ENCODE measurements around the gene ITK.
"Not testable (repeated sequence)": the region's sequence is repeated elsewhere in the genome, so short reads cannot be mapped to it uniquely, and the experiment has no call there.

The ITK gene

DNA sequence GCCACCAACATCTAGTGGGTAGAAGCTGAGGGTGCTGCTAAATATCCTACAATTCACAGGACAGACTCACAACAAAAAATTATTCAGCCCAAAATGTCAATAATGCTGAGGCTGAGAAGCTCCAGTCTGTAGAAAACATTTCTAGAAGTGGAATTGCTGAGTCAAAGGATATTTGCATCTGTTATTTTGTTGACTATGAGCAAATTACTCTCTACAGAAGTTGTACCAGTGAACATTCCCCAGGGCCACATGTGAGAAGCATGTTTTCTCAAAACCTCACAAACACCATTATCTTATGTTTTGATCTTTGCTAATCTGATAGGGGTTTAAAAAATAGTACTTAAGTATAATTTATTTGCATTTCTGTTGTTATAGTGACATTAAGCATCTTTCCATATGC is 15.4 kb downstream of the ITK start:
- DNase-seq (ENCODE audit: low spot score), result no peak
- TF ChIP-seq CTCF (IDR thresholded peaks at IDR 0.05), result no peak
- no peak overlapping the region for H3K27ac ChIP-seq
- no peak overlapping the region for H3K4me3 ChIP-seq

DNA sequence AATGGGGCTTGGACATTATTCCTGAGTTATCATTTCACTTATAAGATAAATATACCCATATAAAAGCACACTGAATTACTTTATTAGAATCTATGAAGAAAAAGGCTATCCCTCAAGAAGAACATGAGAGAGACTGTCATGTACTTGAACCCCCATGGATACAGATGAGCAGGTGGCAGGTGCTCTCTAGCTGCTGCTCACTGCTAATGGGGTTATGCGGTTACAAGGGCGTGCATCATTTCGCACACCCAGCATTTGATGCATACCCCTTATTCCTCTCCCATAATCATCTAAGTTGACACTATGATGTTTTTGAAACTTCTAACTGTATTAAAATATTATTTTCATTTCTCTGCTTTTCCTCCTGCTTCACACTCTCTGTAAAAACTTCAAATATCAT is 16.4 kb downstream of the ITK start:
- Histone ChIP-seq H3K4me3 (no peak overlapping the region), H3K27ac (no peak overlapping the region)
- TF ChIP-seq CTCF (IDR thresholded peaks at IDR 0.05), result no peak
- no peak for DNase-seq (ENCODE audit: low spot score)

DNA sequence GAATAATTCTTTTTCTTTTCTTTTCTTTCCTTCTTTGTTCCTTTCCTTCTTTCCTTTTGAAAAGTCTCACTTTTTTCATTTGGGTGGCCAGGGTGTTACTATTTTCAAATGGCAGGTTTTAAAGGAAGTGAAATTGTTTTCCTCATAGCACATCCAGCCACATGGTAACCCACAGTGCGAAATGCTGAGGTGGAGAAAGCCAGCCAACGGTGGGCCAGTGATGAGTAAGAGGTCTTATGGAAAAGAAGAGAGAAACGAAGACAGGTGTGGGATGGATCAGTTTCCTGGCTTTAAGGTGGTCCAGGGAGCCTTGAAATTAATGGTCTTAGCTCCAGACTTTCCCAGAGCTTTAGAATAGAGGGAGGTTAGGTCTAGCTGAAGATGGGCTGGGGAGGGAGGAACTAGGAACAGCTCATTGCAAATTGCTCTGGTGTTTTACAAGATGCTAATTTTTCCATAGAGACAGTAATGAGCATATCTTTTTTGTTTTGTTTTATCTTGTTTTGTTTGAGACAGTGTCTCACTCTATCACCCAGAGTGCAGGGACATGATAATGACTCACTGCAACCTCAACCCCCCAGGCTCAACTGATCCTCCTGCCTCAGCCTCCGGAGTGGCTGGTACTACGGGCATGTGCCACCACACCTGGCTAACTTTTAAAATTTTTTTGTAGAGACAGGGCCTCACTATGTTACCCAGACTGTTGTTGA is 17.8 kb downstream of the ITK start:
- Histone ChIP-seq H3K27ac (no peak overlapping the region), H3K4me3 (no peak overlapping the region)
- DNase-seq (ENCODE audit: low spot score), result no peak
- no peak for TF ChIP-seq CTCF (IDR thresholded peaks at IDR 0.05)

DNA sequence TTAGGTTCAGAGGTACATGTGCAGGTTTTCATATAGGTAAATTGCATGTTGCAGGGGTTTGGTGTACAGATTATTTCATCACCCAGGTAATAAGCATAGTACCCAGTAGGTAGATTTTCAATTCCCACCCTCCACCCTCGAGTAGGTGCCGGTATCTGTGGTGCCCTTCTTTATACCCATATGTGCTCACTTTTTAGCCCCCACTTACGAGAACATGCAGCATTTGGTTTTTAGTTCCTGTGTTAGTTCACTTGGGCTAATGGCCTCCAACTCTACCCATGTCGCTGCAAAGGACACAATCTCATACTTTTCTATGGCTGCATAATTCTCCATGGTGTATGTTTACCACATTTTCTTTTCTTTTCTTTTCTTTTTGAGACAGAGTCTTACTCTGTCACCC is 21.2 kb downstream of the ITK start:
- no peak overlapping the region for H3K4me3 ChIP-seq
- no peak overlapping the region for H3K27ac ChIP-seq
- TF ChIP-seq CTCF (IDR thresholded peaks at IDR 0.05), result no peak
- no peak for DNase-seq (ENCODE audit: low spot score)

DNA sequence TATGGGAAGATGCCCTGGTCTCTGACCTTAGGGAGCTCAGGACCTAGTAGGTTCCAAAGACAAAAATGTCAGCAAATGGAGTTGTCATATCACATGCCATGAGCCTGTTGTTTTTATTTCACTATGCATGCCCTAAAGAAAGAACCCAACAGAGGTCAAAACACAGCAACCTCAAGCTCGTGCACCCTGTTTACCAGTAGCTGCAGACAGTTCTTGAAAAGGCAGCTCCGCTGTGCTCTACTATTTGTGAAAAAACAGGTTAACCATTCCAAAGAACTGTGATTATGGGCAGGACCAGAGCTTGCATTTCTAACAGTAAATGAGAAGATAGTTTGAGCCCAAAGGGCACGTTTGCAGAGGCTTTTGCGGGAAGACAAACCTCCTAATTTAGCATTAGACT is 22.8 kb downstream of the ITK start:
- H3K27ac ChIP-seq, result no peak overlapping the region
- no peak for TF ChIP-seq CTCF (IDR thresholded peaks at IDR 0.05)
- no peak overlapping the region for H3K4me3 ChIP-seq
- no peak for DNase-seq (ENCODE audit: low spot score)

GRCh38 chr5:157204765-157205164 is 24.1 kb downstream of the ITK start:
- no peak overlapping the region for H3K27ac ChIP-seq
- DNase-seq (ENCODE audit: low spot score), result no peak
- no peak for TF ChIP-seq CTCF (IDR thresholded peaks at IDR 0.05)
- H3K4me3 ChIP-seq, result no peak overlapping the region

- no peak overlapping the region for H3K4me3 ChIP-seq
- TF ChIP-seq CTCF (IDR thresholded peaks at IDR 0.05), result no peak
- H3K27ac ChIP-seq, result no peak overlapping the region
- DNase-seq (ENCODE audit: low spot score), result no peak
Measured at GRCh38 chr5:157205708-157206107, 25.1 kb downstream of the ITK start.

- not testable (repeated sequence) for DNase-seq (ENCODE audit: low spot score); H3K27ac ChIP-seq; H3K4me3 ChIP-seq
Measured at GRCh38 chr5:157210652-157211051, 30.0 kb downstream of the ITK start.

All from coronary artery (tissue), 2 donors.